ENCODE measurements around the gene DPH7.
A peak's percentile ranks its signal among the peaks of the same experiment; 100 is the strongest.
"Not testable (repeated sequence)": the region's sequence is repeated elsewhere in the genome, so short reads cannot be mapped to it uniquely, and the experiment has no call there.

Gene DPH7

GRCh38 chr9:137550958-137551263 is 27.8 kb downstream of the DPH7 start:
- H3K4me3 ChIP-seq (ENCODE audit: low read depth, low read length) = peak overlapping the region; percentile 39

DNA sequence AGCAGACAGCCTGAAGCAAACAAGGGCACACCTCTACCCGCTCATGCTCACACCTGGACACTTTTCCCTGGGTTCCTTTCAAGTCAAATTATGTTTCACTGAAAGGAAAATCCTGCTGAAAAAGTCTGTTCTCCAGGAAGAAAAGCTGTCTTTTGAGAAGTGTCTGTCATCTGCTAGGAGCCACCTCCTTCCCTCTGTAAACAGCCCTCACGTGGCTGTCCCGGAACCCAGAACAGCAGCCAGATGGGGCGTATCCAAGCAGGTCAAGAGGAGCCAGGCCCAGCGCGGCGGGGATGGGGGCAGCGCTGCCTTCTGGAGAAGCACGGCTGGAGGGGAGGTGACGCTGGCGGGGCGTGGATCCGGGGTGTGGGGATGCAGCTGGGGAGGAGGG is 28.5 kb downstream of the DPH7 start, which contains the start of gene PNPLA7:
Gene PNPLA7 (minus strand): TSS at position 172 of the 391 bp plus-strand sequence. CDS start 205 bp downstream, outside the sequence.
- peak within 1 kb of the TSS; percentile 39 for H3K4me3 ChIP-seq (ENCODE audit: low read depth, low read length)

GRCh38 chr9:137547687-137548543 is 30.8 kb downstream of the DPH7 start:
- H3K4me3 ChIP-seq (ENCODE audit: low read depth, low read length) = no peak overlapping the region

DNA sequence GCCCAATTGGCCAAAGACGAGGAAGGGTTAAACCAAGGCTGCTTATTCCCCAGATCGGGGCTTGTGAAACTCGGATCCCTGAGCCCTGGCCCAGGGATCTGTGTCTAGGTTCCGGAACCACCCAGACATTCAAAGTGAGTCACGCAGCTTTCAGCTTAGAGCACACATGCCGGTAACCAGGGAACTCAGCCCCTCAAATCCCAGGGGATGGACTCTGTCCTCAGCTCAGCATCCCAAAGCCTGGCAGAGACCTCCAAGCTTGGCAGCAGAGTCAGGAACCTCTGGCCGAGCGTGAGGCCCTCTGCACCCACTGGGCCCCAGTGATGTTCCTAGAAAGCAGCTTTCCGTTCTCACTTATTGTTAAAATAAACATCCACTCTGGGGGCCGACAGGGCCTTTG is 33.6 kb downstream of the DPH7 start:
- no peak overlapping the region for H3K4me3 ChIP-seq (ENCODE audit: low read depth, low read length)

DNA sequence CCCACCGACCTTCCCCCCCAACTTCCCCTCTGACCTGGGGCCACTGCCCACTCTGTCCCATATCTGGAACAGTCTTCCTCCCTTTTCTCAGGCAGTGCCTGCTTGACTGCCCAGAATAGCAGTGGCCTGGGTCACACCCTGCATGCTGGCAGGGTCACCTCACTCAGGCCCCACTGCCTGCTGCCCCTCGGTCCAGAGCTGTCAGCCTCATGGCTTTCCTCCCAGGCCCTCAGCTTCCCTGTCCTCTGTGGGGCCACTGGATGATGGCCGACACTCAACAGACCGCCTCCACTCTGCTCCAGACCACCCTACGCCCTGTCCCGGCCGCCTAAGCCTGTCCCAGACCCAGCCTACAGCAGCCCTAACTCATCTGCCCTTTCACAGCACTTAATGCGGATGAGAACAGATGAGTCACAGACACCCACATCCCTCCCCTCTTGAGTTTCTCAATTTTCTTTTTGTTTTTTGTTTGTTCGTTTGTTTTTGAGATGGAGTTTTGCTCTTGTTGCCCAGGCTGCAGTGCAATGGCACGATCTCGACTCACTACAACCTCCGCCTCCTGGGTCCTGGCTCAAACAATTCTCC is 34.5 kb downstream of the DPH7 start:
- no peak overlapping the region for H3K4me3 ChIP-seq (ENCODE audit: low read depth, low read length)

DNA sequence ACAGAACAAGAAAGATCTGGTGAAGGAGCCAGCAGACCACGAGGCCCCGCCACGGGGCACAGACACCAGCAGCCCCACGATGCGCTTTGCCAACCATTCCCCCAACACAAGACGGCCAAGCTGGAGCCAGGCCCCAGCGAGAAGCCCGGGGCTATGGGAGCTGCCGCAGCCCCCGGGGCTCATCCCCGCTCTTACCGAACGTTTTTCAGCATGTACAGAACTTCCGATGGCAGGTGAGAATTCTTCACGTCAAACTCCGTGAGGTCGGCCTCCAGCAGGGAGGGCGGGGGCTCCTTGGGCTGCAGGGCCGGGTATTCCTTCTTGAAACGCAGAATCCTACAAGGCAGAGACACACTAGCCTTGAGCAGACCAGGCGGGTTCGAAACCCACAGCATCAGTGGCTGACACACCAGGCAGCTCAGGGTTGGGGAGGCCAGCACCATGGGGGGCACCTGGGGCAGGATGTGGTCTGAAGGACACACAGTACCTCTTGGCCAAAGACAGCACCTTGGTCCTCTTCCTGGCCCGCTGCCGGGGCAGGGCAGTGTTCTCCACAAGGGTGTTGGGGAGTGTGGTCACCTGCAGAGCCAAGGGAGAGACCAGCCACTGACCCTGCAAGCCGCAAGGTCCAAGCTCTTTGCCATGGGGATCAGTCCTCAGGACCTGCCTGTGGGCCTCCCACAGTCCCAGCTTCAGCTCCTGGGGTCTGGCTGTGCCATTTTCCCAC is 35.3 kb downstream of the DPH7 start:
- H3K4me3 ChIP-seq (ENCODE audit: low read depth, low read length) = no peak overlapping the region

- no peak overlapping the region for H3K4me3 ChIP-seq (ENCODE audit: low read depth, low read length)
Observed at GRCh38 chr9:137542486-137542885, 36.2 kb downstream of the DPH7 start.

- no peak overlapping the region for H3K4me3 ChIP-seq (ENCODE audit: low read depth, low read length)
Observed at GRCh38 chr9:137540536-137540935, 38.2 kb downstream of the DPH7 start.

GRCh38 chr9:137538058-137538457 is 40.7 kb downstream of the DPH7 start:
- no peak overlapping the region for H3K4me3 ChIP-seq (ENCODE audit: low read depth, low read length)

GRCh38 chr9:137536594-137537131 is 42.1 kb downstream of the DPH7 start:
- H3K4me3 ChIP-seq (ENCODE audit: low read depth, low read length) = not testable (repeated sequence)

- H3K4me3 ChIP-seq (ENCODE audit: low read depth, low read length) = no peak overlapping the region
Observed at GRCh38 chr9:137535120-137535428, 43.7 kb downstream of the DPH7 start.

- no peak overlapping the region for H3K4me3 ChIP-seq (ENCODE audit: low read depth, low read length)
Observed at GRCh38 chr9:137534256-137535119, 44.2 kb downstream of the DPH7 start.

DNA sequence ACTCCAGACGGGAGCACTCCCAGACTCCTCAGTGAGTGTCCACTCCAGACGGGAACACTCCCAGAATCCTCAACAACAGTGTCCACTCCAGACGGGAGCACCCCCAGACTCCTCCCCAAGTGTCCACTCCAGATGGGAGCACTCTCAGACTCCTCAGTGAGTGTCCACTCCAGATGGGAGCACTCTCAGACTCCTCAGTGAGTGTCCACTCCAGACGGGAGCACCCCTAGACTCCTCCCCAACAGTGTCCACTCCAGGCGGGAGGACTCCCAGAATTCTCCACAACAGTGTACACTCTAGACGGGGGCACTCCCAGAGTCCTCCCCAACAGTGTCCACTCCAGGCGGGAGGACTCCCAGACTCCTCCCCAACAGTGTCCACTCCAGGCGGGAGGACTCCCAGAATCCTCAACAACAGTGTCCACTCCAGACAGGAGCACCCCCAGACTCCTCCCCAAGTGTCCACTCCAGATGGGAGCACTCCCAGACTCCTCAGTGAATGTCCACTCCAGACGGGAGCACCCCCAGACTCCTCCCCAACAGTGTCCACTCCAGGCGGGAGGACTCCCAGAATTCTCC is 45.7 kb downstream of the DPH7 start:
- not testable (repeated sequence) for H3K4me3 ChIP-seq (ENCODE audit: low read depth, low read length)

GRCh38 chr9:137531099-137531765 is 47.5 kb downstream of the DPH7 start:
- H3K4me3 ChIP-seq (ENCODE audit: low read depth, low read length) = no peak overlapping the region

- no peak overlapping the region for H3K4me3 ChIP-seq (ENCODE audit: low read depth, low read length)
Observed at GRCh38 chr9:137530331-137530730, 48.4 kb downstream of the DPH7 start.

DNA sequence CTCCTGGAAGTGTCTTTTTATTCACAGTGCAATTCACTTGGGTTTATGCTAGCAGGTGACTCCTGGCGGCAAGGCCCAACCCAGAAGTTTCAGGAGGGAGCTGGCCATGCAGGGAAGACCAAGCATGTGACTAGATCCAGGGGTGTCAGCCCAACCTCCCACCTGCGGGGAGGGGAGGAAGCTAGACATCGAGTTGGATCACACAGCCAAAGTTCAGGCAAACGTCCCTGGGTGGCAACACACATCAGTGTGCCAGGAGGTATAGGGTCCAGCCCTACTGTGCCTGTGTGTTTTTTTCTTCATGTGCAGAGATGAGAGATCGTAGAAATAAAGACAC is 53.8 kb downstream of the DPH7 start:
- H3K4me3 ChIP-seq (ENCODE audit: low read depth, low read length) = no peak overlapping the region

DNA sequence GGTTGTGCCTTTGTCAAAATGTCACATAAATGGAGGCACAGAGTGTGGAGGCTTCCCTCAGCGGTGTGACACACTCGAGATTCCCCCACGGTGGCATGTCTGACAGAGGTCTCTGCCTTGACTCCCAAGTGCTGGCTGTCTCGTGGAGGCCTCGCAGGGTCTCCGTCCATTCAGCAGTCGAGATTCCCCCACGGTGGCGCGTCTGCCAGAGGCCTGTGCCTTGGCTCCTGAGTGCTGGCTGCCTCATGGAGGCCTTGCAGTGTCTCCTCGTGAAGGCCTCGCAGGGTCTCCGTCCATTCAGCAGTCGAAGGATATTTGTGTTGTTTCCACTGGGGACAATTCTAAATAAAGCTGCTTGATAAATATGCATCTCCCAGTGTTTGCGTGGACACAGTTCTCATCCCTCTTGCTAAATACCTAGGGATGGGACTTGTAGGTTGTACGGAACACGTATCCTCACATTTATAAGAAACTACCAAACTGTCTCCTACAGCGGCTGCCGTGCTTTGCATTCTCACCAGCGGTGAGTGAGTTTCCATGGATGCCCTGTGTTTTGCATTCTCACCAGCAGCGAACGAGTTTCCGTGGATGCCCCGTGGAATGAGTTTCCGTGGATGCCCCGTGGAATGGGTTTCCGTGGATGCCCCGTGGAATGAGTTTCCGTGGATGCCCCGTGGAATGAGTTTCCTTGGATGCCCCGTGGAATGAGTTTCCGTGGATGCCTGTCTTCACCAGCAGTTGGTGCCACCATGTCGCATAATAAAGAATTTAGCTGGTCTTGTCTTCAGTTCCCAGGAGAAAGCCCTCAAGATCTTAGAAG is 54.4 kb downstream of the DPH7 start:
- H3K4me3 ChIP-seq (ENCODE audit: low read depth, low read length) = no peak overlapping the region

DNA sequence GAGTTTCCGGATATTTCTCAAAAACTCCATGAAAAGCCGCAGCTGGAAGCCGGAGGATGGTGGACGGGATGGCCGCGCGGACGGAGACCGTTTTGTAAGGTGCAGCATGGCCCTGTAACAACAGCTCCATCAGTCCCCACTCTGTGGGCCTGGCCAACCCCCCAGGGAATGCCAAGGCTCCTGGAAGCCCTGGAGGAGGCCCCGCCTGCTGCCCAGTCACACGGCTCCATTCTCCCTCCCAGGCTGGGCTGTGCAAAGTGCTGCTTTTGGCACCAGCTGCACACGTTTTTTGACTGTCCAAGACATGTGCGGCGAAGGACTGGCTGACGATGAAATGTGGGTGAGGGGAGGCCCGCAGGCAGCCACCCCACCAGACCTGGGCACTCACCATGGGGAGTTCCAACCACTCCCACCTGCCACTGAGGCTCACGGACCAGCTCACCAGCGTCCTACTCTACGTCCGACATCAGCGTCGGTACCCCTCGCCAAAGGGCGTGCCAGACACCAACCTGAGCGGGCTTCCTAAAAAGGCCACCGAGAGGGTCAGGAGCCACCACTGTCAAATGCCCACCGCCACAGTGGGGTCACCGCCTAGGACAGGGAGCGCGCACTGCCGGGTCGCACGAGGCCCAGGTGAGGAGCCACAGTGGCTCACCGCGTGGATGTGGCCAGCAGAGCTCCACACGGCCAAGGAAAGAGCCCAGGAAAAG is 55.8 kb downstream of the DPH7 start:
- no peak overlapping the region for H3K4me3 ChIP-seq (ENCODE audit: low read depth, low read length)
